ENCODE results near the gene SH3RF3.

DNA sequence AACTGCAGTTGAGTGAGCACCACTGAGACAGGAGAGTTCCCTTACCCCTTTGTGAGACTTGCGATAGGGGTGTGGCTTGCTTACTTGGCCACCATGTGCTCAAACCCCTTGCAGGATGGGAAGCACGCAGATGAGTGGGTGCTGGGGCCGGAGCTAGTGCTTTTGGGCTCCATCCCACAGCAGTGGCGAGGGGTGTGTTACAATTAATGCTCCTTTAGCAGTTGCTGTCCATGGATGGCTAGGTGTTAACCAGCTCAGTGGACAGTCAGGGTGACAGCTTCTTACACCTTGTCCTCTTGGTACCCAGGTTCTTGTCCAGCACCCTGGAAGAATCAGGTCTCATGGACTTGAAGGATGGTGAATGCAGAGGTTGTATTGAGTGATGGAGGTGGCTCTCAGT is 103.9 kb downstream of the SH3RF3 start:
- TF ChIP-seq GATA2 (IDR thresholded peaks at IDR 0.05; ENCODE audit: low read depth, low read length), result no peak
- TF ChIP-seq GATA3 (IDR thresholded peaks at IDR 0.05; ENCODE audit: low read depth, low read length), result no peak
